Activated CD4-positive, alpha-beta T cell treated with anti-CD3 and anti-CD28 coated beads, Interleukin-2, amount 50 U/mL, for 24 hours (primary cell): ENCODE results near the gene SLC29A2.
"Not testable (repeated sequence)": the region's sequence is repeated elsewhere in the genome, so short reads cannot be mapped to it uniquely, and the experiment has no call there.

Experiments
- DNase-seq, 2 donors: peaks; one replicate each; pipeline ENCODE4 v3.0.0-alpha.2; 2020; ENCODE audit warnings: low read depth in 1 of 2, low spot score in 1 of 2

SLC29A2 gene

DNA sequence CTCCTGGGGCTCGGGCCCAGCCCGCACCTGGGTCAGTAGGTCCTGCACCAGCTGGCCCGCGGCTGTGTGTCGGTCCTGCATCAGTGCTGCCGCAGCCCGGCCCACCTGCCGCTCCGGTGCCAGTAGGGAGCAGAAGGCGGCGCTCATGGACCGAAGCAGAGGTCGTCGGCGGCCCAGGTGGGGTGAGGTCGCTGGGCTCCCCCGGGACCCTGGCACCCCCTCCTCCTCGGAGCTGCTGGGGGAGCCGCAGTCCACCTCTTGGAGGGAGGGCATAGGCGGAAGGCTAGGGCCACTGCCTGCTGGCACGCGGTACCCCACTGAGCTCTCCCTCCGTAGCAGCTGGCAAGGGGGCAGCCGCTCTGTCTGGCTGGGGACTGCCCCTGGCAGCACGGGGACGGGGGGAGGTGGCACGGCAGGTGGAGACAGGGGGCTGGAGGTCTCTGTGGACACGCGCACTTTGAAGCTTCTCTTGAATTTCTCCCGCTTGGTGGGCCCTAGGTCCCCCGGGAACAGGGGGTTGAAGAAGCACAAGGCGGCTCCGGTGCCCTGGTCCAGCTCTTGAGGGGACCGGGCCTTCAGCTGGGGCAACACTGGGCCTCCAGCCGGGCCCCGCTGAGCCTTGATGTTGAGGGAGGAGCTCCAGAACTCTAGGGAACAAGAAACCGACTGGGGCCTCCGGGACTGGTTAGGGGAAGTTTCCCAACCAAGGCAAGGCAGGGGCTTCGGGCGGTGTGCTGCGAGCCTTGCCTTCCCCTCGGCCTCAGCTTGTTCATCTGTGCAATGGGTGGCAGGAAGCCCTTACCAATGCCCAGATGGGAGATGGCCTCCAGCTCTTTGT, 36.7 kb downstream of the SLC29A2 start:
- DNase-seq, result no peak

DNA sequence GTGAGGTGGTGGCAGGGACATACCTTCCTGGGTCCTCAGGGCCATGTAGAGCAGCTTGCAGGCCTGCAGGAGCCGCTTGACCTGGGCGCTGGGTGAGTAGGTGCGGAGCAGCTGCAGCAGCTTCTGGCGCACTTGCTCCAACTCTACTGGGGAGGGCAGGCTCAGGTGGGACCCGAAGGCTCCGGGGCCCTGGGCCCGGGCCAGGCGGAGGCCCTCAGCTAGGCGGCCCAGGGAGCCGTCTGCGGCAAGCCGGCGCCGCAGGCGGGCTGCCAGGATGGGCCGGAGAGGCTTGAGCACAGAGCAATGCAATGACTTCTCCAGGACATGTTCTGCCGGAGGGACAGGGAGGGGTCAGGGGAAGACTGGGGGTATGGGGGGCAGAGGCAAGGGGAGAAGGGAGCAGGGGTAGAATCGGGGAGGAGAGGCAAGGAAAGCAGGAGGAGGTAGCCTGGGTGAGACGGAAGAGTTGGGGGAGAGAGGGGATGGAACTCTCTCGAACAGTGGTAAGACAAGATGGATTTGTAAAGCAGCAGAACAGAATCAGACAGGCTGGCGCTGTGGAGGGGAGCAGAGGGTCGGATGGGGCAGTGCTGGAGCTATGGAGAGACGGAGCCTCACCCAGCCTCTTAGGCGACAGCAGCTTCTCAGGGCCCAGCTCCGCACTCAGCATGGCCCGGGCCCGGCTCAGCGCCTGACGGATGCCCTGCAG, 37.5 kb downstream of the SLC29A2 start:
- no peak for DNase-seq

GRCh38 chr11:66333220-66333877, 38.2 kb downstream of the SLC29A2 start:
- DNase-seq, result no peak

GRCh38 chr11:66332371-66333219, 39.0 kb downstream of the SLC29A2 start:
- no peak for DNase-seq

- no peak for DNase-seq
These were observed 39.8 kb downstream of the SLC29A2 start for GRCh38 chr11:66331542-66332370.

- no peak for DNase-seq
These were observed 40.6 kb downstream of the SLC29A2 start for GRCh38 chr11:66330931-66331330.

- DNase-seq, result no peak
These were observed 42.3 kb downstream of the SLC29A2 start for GRCh38 chr11:66329165-66329673.

- DNase-seq, result peak; percentile 78 to 80
These were observed 43.0 kb downstream of the SLC29A2 start for GRCh38 chr11:66328302-66329144.

DNA sequence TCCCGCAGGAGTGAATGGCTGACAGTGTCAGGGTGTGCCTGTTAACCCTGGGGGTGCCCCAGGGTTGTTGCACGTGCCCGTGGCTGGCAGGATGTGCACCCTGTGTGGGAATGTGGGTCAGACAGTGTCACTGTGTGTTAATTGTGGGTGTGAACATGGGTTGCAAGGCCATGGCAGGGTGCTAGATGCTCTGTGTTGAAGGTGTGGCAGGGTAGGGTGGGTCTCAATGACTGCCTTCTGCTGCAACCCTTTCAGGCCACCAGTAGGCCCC, 43.6 kb downstream of the SLC29A2 start:
- DNase-seq, result no peak

DNA sequence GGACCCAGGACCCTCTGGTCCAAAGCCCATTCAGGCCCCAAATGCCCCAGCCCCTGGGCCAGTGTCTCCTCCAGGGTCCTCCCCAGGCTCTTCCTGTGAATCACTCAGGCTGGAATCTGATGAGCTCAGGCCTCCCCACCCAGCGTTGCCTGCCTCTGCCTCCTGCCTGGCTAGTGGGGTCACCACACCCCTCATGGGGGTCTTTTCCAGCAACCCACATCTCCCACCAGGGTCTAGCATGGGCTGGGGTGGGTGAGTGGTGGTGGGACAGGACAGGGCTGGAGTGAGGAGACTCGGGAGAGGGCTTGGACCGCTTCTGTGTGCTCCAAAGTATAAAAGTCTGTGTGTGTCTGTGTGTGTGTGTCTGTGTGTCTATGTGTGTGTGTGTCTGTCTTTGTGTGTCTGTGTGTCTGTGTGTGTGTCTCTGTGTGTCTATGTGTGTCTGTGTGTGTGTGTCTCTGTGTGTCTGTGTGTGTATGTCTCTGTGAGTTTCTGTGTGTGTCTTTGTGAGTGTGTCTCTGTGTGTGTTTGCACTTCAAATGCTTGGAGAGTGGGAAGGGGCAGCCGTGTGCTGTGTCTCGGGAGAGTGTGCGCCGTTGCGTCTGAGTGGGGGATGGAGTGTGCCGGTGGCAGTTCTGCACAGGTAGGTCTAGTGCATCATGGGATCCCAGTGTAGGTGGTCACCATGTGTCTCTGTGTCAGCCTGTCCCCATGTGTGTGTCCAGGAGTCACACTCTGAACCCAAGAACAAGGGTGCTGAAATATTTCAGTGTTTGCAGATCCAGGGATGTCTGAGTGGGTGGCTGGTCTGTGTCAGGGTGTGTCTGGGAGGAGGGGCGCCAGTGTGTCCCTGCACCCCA, 44.2 kb downstream of the SLC29A2 start:
- DNase-seq, result no peak

DNA sequence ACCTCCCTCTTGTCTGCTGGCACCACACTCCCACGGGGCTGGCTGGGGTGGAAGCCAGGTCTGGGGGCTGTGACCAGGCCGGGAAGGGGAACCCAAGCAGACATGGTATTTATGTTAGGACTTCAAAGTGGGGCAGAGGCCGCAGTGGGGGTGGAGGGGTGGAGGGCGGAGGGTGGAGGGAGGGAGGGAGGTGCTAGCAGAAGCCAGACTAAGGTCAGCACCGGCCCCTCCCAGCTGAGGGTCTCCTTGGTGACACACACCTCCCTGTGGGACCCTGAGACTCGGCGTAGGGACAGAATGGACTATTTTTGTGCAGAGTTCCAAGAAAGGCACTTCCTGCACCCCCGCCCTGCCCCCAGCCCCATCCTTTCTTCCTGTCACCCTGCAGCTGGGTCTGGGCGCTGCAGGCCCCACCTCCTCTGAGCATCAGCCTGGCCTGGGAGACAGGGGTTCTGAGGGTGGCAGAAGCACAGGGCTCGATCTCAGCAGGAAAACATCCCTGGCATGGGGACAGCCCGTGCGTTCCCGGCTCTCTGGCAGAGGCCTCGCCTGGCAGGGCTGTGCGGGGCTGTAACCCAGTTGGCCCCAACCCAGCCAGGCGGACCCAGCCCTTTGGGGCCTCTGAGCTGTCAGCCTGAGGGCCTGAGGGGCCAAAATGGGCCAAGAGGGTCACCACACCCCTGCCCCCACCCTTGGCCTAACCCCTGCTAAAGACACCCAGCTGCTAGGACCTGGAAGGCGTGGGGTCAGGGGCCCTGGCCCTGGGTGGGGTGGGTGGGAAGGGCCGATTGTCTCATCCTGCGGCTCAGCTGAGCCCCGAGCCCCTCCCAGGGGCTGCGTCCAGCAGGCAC, 45.1 kb downstream of the SLC29A2 start:
- no peak for DNase-seq

DNA sequence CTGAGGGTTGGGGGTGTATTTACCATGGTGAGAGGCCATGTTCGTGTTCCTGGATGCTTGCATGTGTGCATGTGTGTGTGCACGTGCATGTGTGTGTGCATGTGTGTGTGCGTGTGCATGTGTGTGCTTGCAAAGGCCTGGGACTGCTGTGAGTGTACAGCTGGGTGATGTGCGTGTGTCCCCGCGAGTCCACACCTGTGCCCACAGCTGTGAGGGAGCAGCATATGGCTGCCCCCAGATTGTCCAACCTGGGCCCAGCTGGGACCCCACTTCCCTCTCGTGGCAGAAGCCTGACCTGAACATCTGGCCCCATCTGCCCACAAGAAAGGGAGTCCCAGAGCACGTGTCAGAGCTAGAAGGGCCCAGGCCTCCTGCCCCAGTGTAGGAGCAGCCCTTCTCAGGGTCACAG, 46.3 kb downstream of the SLC29A2 start:
- no peak for DNase-seq

- DNase-seq, result no peak
These were observed 46.9 kb downstream of the SLC29A2 start for GRCh38 chr11:66324664-66325063.

GRCh38 chr11:66323684-66324083, 47.9 kb downstream of the SLC29A2 start:
- no peak for DNase-seq

GRCh38 chr11:66322732-66323427, 48.7 kb downstream of the SLC29A2 start:
- DNase-seq, result no peak

- DNase-seq, result no peak
These were observed 50.0 kb downstream of the SLC29A2 start for GRCh38 chr11:66321606-66322005.

DNA sequence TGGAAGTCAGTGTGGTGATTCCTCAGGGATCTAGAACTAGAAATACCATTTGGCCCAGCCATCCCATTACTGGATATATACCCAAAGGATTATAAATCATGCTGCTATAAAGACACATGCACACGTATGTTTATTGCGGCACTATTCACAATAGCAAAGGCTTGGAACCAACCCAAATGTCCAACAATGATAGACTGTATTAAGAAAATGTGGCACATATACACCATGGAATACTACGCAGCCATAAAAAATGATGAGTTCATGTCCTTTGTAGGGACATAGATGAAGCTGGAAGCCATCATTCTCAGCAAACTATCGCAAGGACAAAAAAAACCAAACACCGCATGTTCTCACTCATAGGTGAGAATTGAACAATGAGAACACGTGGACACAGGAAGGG, 50.8 kb downstream of the SLC29A2 start:
- not testable (repeated sequence) for DNase-seq
